CD14-positive monocyte (primary cell): Measurements from ENCODE around the gene VAMP7. TPM values are rescaled to one million over a fixed set of nuclear protein-coding genes. Genes with fewer than 3 reads are reported as not detected.
"Not testable (repeated sequence)": the region's sequence is repeated elsewhere in the genome, so short reads cannot be mapped to it uniquely, and the experiment has no call there.

Experiments used
- DNase-seq, 3 donors: peaks; one replicate each; pipeline ENCODE4 v3.0.0-alpha.2; 2011 to 2022
- H2AFZ ChIP-seq: 2 replicates; pipeline ENCODE4 v1.6.0; 2012; ENCODE audit warnings: mild to moderate bottlenecking, low read depth, low read length, inconsistent platforms; ENCODE audit not compliant: insufficient read depth, poor library complexity, severe bottlenecking
- H3K27ac ChIP-seq, 2 donors: 1 replicate in 1 of 2; 2 replicates in 1 of 2; pipeline ENCODE4 v1.5.1; 2012 to 2013; ENCODE audit warnings: low read length in 2 of 2, control low read depth in 1 of 2, inconsistent platforms in 1 of 2, low read depth in 1 of 2, mild to moderate bottlenecking in 1 of 2
- H3K27me3 ChIP-seq, 2 donors: one replicate each; pipeline versions ENCODE4 v1.6.0 to v1.6.1; 2011 to 2013; ENCODE audit warnings: low read length in 2 of 2; ENCODE audit not compliant: control insufficient read depth in 2 of 2, insufficient read depth in 2 of 2
- H3K36me3 ChIP-seq, 2 donors: replicated peaks in 1 of 2; 1 replicate in 1 of 2; 2 replicates in 1 of 2; pipeline versions ENCODE4 v1.5.1 to v1.6.1; 2012 to 2013; ENCODE audit warnings: low read length in 2 of 2, control low read depth in 1 of 2, inconsistent platforms in 1 of 2, mild to moderate bottlenecking in 1 of 2; ENCODE audit not compliant: insufficient read depth in 2 of 2, control insufficient read depth in 1 of 2
- H3K4me1 ChIP-seq, 2 donors: 1 replicate in 1 of 2; 2 replicates in 1 of 2; pipeline versions ENCODE4 v1.5.1 to v1.6.1; 2012 to 2013; ENCODE audit warnings: low read length in 2 of 2, control low read depth in 1 of 2, inconsistent platforms in 1 of 2, mild to moderate bottlenecking in 1 of 2, moderate library complexity in 1 of 2; ENCODE audit not compliant: insufficient read depth in 2 of 2, control insufficient read depth in 1 of 2
- H3K4me2 ChIP-seq: replicated peaks from 2 replicates; pipeline ENCODE3; 2012; ENCODE audit warnings: low read length, moderate library complexity, mild to moderate bottlenecking; ENCODE audit not compliant: poor library complexity, severe bottlenecking; ENCODE audit errors: extremely low read depth
- H3K4me3 ChIP-seq, 3 experiments: fragments of 200-600 bp in 1 of 3; sonication (generic) in 1 of 3; replicated peaks in 1 of 3; 1 replicate in 2 of 3; 2 replicates in 1 of 3; pipeline ENCODE4 v1.5.1; 2011 to 2013; ENCODE audit warnings: low read length in 3 of 3, mild to moderate bottlenecking in 3 of 3, control low read depth in 2 of 3, low read depth in 2 of 3, inconsistent platforms in 1 of 3, moderate library complexity in 1 of 3
- H3K79me2 ChIP-seq: 2 replicates; pipeline ENCODE4 v1.6.0; 2012; ENCODE audit warnings: mild to moderate bottlenecking, control low read depth, inconsistent platforms, low read length, moderate library complexity; ENCODE audit not compliant: insufficient read depth
- H3K9ac ChIP-seq: 2 replicates; pipeline ENCODE4 v1.6.0; 2017; ENCODE audit warnings: low read length, mild to moderate bottlenecking; ENCODE audit not compliant: insufficient read depth, poor library complexity, severe bottlenecking
- H3K9me3 ChIP-seq, 2 donors: replicated peaks in 1 of 2; 1 replicate in 1 of 2; 2 replicates in 1 of 2; pipeline versions ENCODE4 v1.5.1 to v1.6.1; 2012 to 2013; ENCODE audit warnings: low read length in 2 of 2, control low read depth in 1 of 2; ENCODE audit not compliant: control insufficient read depth in 1 of 2, insufficient read depth in 1 of 2
- H4K20me1 ChIP-seq: 2 replicates; pipeline ENCODE4 v1.6.0; 2012; ENCODE audit warnings: mild to moderate bottlenecking, low read length, control low read depth, moderate library complexity; ENCODE audit not compliant: insufficient read depth
- H3K27ac Mint-ChIP-seq, 7 donors: one replicate each; pipeline ENCODE4 v1.8.0; 2020; ENCODE audit warnings: mild to moderate bottlenecking in 7 of 7, mixed read lengths in 7 of 7, moderate library complexity in 6 of 7, inconsistent platforms in 2 of 7
- H3K27me3 Mint-ChIP-seq, 3 donors: one replicate each; pipeline ENCODE4 v1.8.0; 2021 to 2022; ENCODE audit warnings: low read depth in 3 of 3, mild to moderate bottlenecking in 3 of 3, mixed read lengths in 3 of 3, moderate library complexity in 3 of 3, inconsistent platforms in 1 of 3
- H3K36me3 Mint-ChIP-seq, 2 donors: one replicate each; pipeline ENCODE4 v1.8.0; 2020; ENCODE audit warnings: mixed read lengths in 2 of 2, inconsistent platforms in 1 of 2, mild to moderate bottlenecking in 1 of 2
- H3K4me1 Mint-ChIP-seq: one replicate; pipeline ENCODE4 v1.8.0; 2020; ENCODE audit warnings: mild to moderate bottlenecking, mixed read lengths
- H3K4me3 Mint-ChIP-seq, 2 donors: one replicate each; pipeline ENCODE4 v1.8.0; 2020; ENCODE audit warnings: mild to moderate bottlenecking in 2 of 2, mixed read lengths in 2 of 2, moderate library complexity in 1 of 2
- H3K9me3 Mint-ChIP-seq, 7 donors: one replicate each; pipeline ENCODE4 v1.8.0; 2020 to 2022; ENCODE audit warnings: mixed read lengths in 7 of 7, mild to moderate bottlenecking in 6 of 7, moderate library complexity in 6 of 7, inconsistent platforms in 2 of 7
- WGBS: methylation state at CpG from one replicate; pipeline ENCODE4 v1.1.5; 2013; ENCODE audit warnings: missing lambda C conversion rate; ENCODE audit not compliant: insufficient coverage; 5-methylcytosine and 5-hydroxymethylcytosine counted together
- intact Hi-C, 2 donors: fragments of 100-400 bp; cut with micrococcal nuclease; formaldehyde crosslinking; loops; one replicate each; pipeline versions ENCODE4 v1.15.0 to v1.15.1; 2023
- polyA plus RNA-seq, 3 donors: library from polyadenylated mRNA; depleted of rRNA in 1 of 3; unstranded in 2 of 3; stranded (reverse) in 1 of 3; fragments of 300-500 nt in 2 of 3; fragments of >200 nt in 1 of 3; fragmentation: Illumina TruSeq in 2 of 3; gene quantifications; 1 replicate in 2 of 3; 2 replicates in 1 of 3; pipeline ENCODE4 v1.2.3, GENCODE V29; 2012 to 2021
- TF ChIP-seq, protein P1 (sequence below): fragments of 200-600 bp; IDR thresholded peaks from one replicate; pipeline ENCODE4 v1.8.0; 2022; ENCODE audit warnings: antibody characterized with exemption, mild to moderate bottlenecking

VAMP7 gene
- polyA plus RNA-seq, 3 donors, result 17.9 to 88.8 (median 67.5) TPM

GRCh38 chrX:155968326-155968661 lies 87.1 kb downstream of the VAMP7 start:
- Histone ChIP-seq H4K20me1 (no peaks in the 10 kb centered on the region), H3K9ac (no peak overlapping the region), H3K36me3 (no peaks in the 10 kb centered on the region), H2AFZ (no peak overlapping the region), H3K4me1 (no peaks in the 10 kb centered on the region), H3K27ac (no peak overlapping the region), H3K79me2 (no peaks in the 10 kb centered on the region), H3K4me2 (no peak overlapping the region), H3K27me3 (no peaks in the 10 kb centered on the region), H3K9me3 (peaks cover 10 to 13% of the 10 kb centered on the region in 2 donors), H3K4me3 (no peak overlapping the region)
- DNase-seq, result no peak
- TF ChIP-seq, protein P1, sequence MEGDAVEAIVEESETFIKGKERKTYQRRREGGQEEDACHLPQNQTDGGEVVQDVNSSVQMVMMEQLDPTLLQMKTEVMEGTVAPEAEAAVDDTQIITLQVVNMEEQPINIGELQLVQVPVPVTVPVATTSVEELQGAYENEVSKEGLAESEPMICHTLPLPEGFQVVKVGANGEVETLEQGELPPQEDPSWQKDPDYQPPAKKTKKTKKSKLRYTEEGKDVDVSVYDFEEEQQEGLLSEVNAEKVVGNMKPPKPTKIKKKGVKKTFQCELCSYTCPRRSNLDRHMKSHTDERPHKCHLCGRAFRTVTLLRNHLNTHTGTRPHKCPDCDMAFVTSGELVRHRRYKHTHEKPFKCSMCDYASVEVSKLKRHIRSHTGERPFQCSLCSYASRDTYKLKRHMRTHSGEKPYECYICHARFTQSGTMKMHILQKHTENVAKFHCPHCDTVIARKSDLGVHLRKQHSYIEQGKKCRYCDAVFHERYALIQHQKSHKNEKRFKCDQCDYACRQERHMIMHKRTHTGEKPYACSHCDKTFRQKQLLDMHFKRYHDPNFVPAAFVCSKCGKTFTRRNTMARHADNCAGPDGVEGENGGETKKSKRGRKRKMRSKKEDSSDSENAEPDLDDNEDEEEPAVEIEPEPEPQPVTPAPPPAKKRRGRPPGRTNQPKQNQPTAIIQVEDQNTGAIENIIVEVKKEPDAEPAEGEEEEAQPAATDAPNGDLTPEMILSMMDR, result no peak
- intact Hi-C loops, result no loop called here
- no peak overlapping the region for H3K4me3 Mint-ChIP-seq
- peaks cover 11 to 25% (median 24%) of the 10 kb centered on the region in 7 donors for H3K9me3 Mint-ChIP-seq
- H3K27me3 Mint-ChIP-seq, result peaks cover 0 to 5% (median 0%) of the 10 kb centered on the region in 3 donors
- no peaks in the 10 kb centered on the region for H3K36me3 Mint-ChIP-seq
- 43% methylated on average over 1 of the region's 1 CpG for WGBS
- no peak overlapping the region for H3K27ac Mint-ChIP-seq
- H3K4me1 Mint-ChIP-seq, result no peaks in the 10 kb centered on the region

DNA sequence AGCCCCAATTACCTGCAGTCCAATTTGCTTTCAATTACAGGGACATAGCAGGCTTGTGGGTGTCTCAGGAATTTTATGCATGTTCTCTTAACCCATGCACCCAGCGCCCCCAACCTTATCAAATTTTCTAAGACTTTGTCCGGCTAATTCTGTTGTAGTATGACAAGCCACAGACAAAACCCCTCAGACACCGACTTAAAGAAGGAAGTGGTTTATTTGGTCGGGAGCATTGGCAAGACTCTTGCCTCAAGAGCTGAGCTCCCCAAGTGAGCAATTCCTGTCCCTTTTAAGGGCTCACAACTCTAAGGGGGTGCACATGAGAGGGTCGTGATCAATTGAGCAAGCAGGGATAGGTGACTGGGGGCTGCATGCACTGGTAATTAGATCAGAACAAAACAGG lies 87.6 kb downstream of the VAMP7 start:
- intact Hi-C loops, result no loop called here
- no peak overlapping the region for H3K27ac Mint-ChIP-seq
- Histone ChIP-seq H4K20me1 (no peaks in the 10 kb centered on the region), H3K4me3 (no peak overlapping the region), H3K79me2 (no peaks in the 10 kb centered on the region), H3K4me2 (no peak overlapping the region), H3K27ac (no peak overlapping the region), H3K9ac (no peak overlapping the region), H3K4me1 (no peaks in the 10 kb centered on the region), H2AFZ (no peak overlapping the region), H3K36me3 (no peaks in the 10 kb centered on the region), H3K27me3 (no peaks in the 10 kb centered on the region), H3K9me3 (peaks cover 5 to 8% of the 10 kb centered on the region in 2 donors)
- H3K9me3 Mint-ChIP-seq, result peaks cover 10 to 22% (median 20%) of the 10 kb centered on the region in 7 donors
- no peak for DNase-seq
- WGBS, result no CpG with 5 or more reads among the region's 5 CpGs
- TF ChIP-seq, protein P1, result no peak
- no peaks in the 10 kb centered on the region for H3K4me1 Mint-ChIP-seq
- no peaks in the 10 kb centered on the region for H3K36me3 Mint-ChIP-seq
- peaks cover 0 to 5% (median 0%) of the 10 kb centered on the region in 3 donors for H3K27me3 Mint-ChIP-seq
- no peak overlapping the region for H3K4me3 Mint-ChIP-seq

DNA sequence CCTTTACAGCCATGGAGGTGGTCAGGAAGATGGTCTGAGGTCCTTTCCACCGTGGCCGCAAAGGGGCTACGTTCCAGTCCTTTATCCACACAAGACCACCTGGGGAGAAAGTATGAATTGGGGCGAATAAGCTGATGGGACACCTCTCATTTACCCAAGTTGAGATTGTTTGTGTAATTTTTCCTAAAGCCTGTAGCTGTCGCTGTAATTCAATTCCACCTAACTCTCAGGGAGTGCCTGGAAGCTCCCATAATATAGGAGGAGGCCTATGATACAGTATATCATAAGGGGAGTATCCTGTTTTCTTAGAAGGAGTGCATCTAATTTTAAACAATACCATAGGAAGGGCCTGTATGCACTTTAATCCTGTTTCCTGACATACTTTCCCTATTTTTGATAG lies 90.5 kb downstream of the VAMP7 start:
- H3K36me3 Mint-ChIP-seq, H3K9ac ChIP-seq, H3K4me2 ChIP-seq, H3K27me3 ChIP-seq, H3K4me1 ChIP-seq, H3K4me3 ChIP-seq, H3K4me3 Mint-ChIP-seq, intact Hi-C loops, H3K27ac Mint-ChIP-seq, H3K36me3 ChIP-seq, H3K4me1 Mint-ChIP-seq, H3K27ac ChIP-seq, H3K9me3 ChIP-seq, H2AFZ ChIP-seq, H3K27me3 Mint-ChIP-seq, H3K79me2 ChIP-seq, DNase-seq, H4K20me1 ChIP-seq: not testable (repeated sequence)
- H3K9me3 Mint-ChIP-seq, result peaks cover 8 to 23% (median 14%) of the 10 kb centered on the region in 7 donors
- WGBS, result no CpG with 5 or more reads among the region's 5 CpGs
